GM18867 (cell line): ENCODE results near the gene DENND2A.
"Not testable (repeated sequence)": the region's sequence is repeated elsewhere in the genome, so short reads cannot be mapped to it uniquely, and the experiment has no call there.

ENCODE experiments used
- ATAC-seq: cut with Tn5 transposase; IDR thresholded peaks from one replicate; pipeline ENCODE4 v1.9.1; 2021; ENCODE audit warnings: mild to moderate bottlenecking, moderate library complexity; ENCODE audit not compliant: unreplicated experiment

DENND2A gene

GRCh38 chr7:140673063-140673773 lies 32.6 kb upstream of the DENND2A start:
- ATAC-seq = peak; percentile 40

DNA sequence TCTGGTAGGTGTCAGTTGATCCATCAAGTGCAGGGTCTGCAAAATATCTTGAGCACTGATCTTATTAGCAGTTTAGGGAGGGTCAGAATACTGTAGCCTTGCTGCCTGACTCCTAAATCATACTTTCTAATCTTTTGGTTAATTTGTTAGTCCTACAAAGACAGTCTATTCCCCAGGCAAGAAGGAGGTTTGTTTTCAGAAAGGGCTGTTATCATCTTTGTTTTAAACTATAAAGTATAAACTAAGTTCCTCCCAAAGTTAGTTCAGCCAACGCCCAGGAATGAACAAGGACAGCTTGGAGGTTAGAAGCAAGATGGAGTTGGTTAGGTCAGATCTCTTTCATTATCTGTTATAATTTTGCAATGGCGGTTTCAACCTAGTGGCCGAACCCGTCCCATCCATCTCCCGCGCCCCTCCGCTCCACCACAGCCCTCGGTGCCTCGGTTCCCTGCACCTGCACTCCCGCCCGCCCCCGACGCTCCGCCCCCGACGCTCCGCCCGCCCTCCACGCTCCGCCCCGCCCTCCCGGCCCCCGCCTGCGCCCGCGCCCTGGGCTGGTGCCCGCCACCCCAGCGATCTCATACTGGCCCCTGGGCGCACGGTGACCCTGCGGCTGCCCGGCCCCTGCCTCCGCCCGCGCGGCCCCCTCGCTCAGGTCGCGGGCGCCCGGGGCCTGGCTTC lies 31.9 kb upstream of the DENND2A start, which contains the start of gene ADCK2:
TSS of gene ADCK2 (plus strand) at position 564 of the 681 bp plus-strand sequence. CDS start 386 bp downstream, outside the sequence.
- ATAC-seq = peak; percentile 49

GRCh38 chr7:140671966-140672365 lies 31.4 kb upstream of the DENND2A start:
- ATAC-seq = no peak

GRCh38 chr7:140670343-140670935 lies 29.8 kb upstream of the DENND2A start:
- ATAC-seq = no peak

GRCh38 chr7:140669862-140670261 lies 29.2 kb upstream of the DENND2A start:
- not testable (repeated sequence) for ATAC-seq

DNA sequence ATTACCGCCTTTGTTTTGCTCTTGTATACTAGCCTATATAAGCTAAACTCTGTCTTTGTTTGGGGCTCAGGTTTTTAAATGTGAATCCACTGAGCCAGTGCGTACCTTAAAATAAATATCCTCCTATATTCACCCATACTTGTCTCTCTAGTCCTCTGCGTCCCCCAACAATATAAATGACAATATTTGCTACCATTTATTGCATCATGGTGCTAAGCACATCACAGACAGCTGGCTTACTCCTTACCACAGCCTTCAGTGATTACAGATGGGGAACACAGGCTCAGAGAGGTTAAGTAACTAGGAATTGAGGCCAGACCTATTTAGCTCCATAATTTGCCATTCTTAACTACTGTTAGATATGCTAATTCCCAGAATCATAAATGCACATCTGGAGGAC lies 28.7 kb upstream of the DENND2A start:
- no peak for ATAC-seq

- ATAC-seq = no peak
These were observed 28.0 kb upstream of the DENND2A start for GRCh38 chr7:140668641-140669040.

DNA sequence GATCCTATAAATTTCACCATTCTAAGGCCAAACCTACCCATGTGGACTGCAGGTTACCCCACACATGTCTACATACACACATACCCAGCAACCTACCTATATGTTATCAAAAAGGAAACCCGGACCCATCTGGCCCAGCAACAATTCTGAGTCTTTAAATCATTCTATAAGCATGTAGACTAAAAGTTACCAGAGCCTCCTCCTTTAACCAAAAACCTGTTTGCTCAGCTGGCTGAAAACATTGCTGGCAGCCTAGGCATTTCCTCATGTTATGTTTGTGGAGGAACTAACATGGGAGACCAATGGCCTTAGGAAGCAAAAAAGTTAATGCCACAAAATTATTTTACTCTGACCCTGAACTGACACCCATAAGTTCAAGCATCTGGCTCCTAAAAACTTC lies 26.9 kb upstream of the DENND2A start:
- ATAC-seq = no peak

DNA sequence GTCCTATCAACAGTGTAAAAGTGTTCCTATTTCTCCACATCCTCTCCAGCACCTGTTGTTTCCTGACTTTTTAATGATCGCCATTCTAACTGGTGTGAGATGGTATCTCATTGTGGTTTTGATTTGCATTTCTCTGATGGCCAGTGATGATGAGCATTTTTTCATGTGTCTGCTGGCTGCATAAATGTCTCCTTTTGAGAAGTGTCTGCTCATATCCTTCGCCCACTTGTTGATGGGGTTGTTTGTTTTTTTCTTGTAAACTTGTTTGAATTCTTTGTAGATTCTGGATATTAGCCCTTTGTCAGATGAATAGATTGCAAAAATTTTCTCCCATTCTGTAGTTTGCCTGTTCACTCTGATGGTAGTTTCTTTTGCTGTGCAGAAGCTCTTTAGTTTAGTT lies 22.3 kb upstream of the DENND2A start:
- not testable (repeated sequence) for ATAC-seq

DNA sequence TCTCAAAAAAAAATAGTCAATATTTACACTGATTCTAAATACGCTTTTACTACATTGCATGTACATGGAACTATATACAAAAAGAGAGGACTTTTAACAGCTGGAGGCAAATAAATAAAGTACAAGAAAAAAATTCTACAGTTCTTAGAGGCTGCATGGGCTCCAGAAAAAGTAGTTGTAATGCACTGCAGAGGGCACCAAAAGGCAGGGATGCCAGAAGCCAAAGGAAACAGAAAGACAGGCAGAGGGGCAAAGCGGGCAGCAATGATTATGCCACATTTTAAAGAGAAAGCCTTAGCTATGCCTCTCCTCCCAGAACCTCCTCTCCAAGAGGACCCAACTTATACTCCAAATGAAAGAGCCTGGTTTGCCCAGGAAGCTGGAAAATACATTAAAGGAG lies 20.5 kb upstream of the DENND2A start:
- ATAC-seq = no peak

DNA sequence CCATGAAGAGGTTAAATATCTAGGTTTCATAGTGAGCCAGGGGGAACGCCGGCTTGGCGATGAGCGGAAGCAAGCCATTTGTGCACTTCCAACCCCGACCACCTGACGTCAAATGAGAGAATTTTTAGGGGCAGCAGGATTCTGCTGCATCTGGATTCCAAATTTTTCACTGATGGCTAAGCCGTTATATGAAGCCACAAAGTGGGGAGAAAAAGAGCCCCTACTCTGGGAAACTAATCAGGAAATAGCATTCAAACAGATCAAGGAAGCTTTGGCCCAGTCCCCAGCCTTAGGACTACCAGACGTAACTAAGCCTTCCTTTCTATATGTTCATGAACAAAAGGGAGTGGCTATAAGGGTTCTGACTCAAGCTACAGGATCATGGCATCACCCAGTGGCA lies 19.2 kb upstream of the DENND2A start:
- ATAC-seq = no peak

DNA sequence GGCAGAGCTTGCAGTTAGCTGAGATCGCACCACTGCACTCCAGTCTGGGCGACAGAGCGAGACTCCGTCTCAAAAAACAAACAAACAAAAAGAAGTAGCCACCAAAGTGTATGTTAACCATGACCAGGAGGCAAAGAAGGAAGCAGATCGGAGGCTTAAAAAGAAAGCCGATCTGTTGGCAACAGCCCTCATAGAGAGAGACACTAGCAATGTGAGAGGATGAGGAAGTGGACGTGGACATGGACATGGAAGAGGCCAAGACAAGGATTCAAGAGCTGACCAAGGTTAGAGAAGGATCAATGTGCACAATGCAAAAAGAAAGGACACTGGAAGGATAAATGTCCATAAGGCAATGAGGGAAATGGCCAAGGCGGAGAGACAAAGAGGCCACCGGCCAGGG lies 17.3 kb upstream of the DENND2A start:
- ATAC-seq = no peak

DNA sequence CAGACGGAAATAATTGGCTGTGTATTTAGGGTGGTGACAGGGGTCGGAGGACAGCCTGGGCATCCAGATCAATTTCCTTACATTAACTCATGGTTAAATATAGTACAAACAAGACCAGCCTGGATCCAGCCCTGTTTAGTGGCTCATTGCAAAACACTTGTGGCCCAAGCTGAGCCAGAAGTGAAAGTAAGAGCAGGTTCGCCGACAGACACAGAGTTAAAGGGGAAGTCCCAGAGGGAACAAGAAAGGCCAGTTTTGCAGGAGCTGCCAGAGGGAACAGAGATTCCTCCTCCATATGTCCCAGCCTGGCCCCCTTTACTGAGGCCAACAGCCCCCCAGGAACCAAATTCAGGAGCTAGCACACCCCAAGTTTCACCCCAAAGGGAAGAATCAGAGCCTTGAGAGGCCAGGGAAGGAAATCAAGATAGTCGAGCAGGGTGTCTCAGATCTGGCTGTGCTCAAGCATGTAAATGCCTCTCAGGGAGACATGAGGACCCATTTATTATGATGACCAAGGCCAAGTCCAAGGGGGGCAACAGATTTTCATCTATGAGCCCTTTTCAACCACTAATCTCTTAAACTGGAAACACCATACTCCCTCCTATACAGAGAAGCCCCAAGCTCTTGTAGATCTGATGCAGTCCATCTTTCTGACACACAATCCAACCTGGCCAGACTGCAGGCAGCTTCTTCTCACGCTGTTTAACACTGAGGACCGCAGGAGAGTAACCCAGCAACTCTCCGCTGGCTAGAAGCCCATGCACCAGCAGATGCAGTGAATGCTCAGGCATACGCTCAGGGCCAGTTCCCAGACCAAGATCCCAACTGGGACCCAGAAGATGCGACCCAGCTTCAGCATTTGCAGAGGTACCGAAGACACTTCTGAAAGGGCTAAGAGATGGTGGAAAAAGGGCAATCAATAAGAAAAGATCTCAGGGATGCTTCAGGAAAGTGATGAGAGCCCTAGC lies 16.2 kb upstream of the DENND2A start:
- peak; percentile 77 for ATAC-seq

DNA sequence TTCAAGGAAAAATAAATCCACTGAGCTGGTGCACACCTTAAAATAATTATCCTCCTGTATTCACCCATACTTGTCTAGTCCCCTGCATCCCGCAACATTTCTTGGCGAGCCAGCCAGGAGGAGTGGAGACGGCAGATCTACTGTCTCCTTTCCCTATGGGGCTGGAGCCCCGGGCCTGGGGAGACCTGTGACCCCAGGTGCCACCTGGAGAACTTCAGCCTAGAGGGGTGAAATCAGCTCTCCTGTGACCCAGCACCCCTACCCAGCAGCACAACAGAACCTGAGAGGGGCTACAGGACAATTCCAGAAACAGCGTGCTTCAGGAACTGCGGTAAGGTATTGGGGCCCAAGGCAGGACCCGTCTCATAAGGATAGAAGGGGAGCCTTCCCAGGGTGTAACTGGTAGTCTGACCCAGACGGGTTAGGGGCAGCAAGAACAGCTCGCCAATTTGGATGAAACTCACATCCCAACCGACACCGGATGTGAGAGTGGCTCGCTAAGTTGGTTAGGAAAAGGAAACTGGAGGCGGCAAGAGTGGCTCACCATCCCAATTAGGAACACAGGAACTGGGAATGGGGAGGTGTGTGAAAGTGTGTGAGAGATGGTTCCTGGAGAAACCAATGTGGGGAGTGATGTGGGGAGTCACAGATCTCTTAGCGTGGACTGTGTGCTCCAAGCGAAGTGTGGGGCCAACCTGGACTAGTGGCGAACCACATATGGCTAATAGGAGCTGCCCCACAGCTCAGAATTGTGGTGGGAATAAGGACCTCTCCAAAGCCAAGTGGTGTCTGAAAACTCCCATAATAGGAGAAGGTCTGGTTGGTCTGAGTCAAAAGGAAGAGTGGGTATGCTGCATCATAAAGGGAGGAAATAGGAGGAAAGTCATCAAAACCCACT lies 15.1 kb upstream of the DENND2A start:
- ATAC-seq = no peak

GRCh38 chr7:140654661-140655060 lies 14.0 kb upstream of the DENND2A start:
- no peak for ATAC-seq

DNA sequence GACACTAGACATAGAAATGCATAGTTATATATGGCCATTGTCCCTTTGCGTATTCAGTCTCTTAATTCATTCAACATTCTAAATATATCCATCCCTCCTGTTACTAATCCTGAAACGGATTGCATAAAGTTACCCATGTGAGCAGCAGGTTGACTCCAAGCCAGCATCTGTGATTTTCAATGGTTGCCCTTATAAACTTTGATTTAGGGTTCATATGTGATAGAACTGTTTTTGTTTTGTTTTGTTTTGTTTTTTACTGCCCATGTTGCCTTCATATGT lies 13.4 kb upstream of the DENND2A start:
- ATAC-seq = no peak

DNA sequence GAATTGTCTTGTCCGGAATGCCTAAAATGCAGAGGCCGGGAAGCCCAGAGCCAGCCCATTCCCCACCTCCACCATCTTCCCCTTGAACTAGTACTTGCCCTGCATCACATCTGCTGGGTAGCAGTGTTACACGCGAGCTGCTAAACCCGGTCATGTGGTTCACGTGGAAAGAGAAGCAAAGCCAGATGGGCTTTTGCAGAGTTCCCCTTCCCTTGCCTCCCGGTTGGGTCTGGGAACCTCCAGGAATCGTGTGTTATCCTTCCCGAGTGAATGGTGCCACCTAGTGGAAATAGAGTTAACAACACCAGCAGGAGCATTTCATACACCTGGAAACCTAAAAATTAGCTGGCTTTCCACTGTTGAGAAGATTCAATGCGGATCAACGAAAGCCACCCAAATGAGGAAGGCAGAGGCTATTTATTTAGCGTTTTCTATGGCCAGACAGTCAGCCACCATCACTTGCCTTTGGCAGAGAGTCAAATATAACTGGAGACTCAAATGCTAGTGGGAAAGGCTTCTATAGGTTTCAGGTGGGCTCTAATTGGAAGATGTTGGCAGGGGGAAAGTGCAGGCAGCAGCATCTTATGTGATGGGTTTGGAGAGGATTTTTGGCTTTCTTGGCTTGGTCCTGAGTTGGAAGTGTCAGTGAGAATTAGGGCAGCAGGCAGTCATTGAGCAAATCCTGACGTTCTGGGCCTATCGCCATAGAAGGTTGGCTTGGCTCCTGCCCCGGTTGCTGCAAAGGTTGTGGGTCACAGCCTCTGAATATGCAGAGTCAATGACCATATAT lies 12.9 kb upstream of the DENND2A start:
- ATAC-seq = no peak

DNA sequence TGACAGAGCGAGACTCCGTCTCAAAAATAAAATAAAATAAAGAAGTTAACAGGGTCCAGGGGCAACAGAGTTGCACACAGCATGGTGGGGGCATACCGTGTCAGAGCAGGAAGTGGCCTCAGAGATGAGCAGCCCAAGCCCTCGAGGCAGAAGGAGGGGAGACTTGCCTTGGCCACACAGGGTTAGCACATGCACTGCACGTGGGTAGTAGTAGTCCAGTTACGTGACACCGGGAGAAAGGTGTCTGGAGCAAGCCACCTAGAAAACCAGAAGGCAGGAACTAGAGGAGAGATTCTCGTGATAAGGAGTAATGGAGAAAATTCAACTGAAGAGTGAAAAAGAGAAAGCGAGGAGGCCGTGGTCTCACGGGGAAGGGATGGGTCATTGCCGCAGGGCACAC lies 9.8 kb upstream of the DENND2A start:
- ATAC-seq = no peak

DNA sequence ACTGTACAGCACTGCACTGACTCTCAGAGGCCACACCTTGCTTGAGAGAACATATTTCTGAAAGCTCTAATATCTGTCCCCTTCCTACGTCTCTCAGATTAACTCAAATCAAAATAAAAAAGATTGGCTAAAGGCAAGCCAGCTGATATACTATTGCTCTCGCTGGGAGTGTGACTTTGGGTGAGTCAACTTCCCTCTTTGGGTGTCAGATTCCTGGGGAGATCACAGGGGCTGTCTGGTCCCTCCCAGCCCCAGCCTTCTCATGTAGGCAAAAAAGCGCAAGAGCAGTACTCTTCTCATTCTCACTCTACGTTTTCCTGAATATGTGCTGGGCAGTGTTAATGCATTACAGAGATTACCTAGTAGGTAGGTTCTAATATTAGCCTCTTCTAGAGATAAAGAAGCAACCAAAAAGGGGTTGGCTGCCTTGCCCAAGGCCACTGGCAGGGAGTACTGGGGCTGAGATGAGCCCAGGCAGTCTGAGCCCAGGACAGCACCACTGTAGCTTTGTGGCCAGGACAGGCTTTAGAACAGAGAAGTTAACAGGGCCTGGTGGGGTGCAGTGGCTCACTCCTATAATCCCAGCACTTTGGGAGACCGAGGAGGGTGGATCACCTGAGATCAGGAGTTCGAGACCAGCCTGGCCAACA lies 9.1 kb upstream of the DENND2A start:
- ATAC-seq = no peak
